Measurements from ENCODE around the gene SERPINB10.

The SERPINB10 gene

DNA sequence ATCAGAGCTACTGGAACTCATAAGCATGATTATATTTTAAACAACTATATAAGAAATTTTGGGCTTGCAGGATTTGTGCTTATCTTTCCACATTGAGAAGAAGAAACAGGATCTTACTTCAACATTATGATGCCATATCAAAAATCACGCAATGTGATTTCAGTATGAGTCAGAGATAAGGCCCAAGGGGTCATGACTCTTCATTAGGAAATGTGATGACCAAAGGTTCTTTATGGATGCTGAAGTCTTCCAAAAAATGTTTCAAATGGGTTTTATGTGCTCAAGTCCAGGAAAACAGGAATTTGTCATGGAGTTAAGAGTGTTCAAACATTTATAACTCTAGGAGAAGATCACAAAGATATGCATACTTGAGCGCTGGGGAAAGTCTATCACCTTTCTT, 28.0 kb upstream of the SERPINB10 start:
- no peak overlapping the region for H3K9ac ChIP-seq (ENCODE audit: low read length)
- no peak overlapping the region for H3K4me3 ChIP-seq (ENCODE audit: low read depth, low read length, poor library complexity, severe bottlenecking)
- no peaks in the 10 kb centered on the region for H3K27me3 ChIP-seq (ENCODE audit: insufficient read depth, low read length)
- H3K36me3 ChIP-seq (ENCODE audit: insufficient read depth, low read length), result no peaks in the 10 kb centered on the region
- H3K4me2 ChIP-seq (ENCODE audit: low read length), result no peak overlapping the region
- no peak overlapping the region for H2AFZ ChIP-seq (ENCODE audit: low read length)
- H3K4me1 ChIP-seq (ENCODE audit: insufficient read depth, low read length, severe bottlenecking), result no peaks in the 10 kb centered on the region
- no peaks in the 10 kb centered on the region for H3K79me2 ChIP-seq (ENCODE audit: insufficient read depth, low read length)
- TF ChIP-seq EZH2 (IDR thresholded peaks at IDR 0.05; ENCODE audit: borderline replicate concordance, low read length), result no peak
- TF ChIP-seq CTCF (IDR thresholded peaks at IDR 0.05; ENCODE audit: low read length), result no peak
- no peaks in the 10 kb centered on the region for H4K20me1 ChIP-seq (ENCODE audit: insufficient read depth, low read length)
- no peaks in the 10 kb centered on the region for H3K9me3 ChIP-seq (ENCODE audit: low read length)
- H3K9me2 ChIP-seq (ENCODE audit: low read depth, low read length), result no peaks in the 10 kb centered on the region
- H3F3A ChIP-seq (ENCODE audit: insufficient read depth, low read length), result no peaks in the 10 kb centered on the region
- no peak overlapping the region for H3K27ac ChIP-seq (ENCODE audit: low read depth, low read length, poor library complexity, severe bottlenecking)

- no peaks in the 10 kb centered on the region for H3K4me1 ChIP-seq (ENCODE audit: insufficient read depth, low read length, severe bottlenecking)
- TF ChIP-seq EZH2 (IDR thresholded peaks at IDR 0.05; ENCODE audit: borderline replicate concordance, low read length) (no peak), CTCF (IDR thresholded peaks at IDR 0.05; ENCODE audit: low read length) (no peak)
- H3K9me2 ChIP-seq (ENCODE audit: low read depth, low read length), result no peaks in the 10 kb centered on the region
- H3K36me3 ChIP-seq (ENCODE audit: insufficient read depth, low read length), result no peaks in the 10 kb centered on the region
- no peaks in the 10 kb centered on the region for H3K9me3 ChIP-seq (ENCODE audit: low read length)
- no peaks in the 10 kb centered on the region for H3K79me2 ChIP-seq (ENCODE audit: insufficient read depth, low read length)
- H3K27ac ChIP-seq (ENCODE audit: low read depth, low read length, poor library complexity, severe bottlenecking), result no peak overlapping the region
- no peaks in the 10 kb centered on the region for H3F3A ChIP-seq (ENCODE audit: insufficient read depth, low read length)
- no peak overlapping the region for H3K4me2 ChIP-seq (ENCODE audit: low read length)
- H2AFZ ChIP-seq (ENCODE audit: low read length), result no peak overlapping the region
- no peak overlapping the region for H3K9ac ChIP-seq (ENCODE audit: low read length)
- no peak overlapping the region for H3K4me3 ChIP-seq (ENCODE audit: low read depth, low read length, poor library complexity, severe bottlenecking)
- no peaks in the 10 kb centered on the region for H4K20me1 ChIP-seq (ENCODE audit: insufficient read depth, low read length)
- no peaks in the 10 kb centered on the region for H3K27me3 ChIP-seq (ENCODE audit: insufficient read depth, low read length)
These were observed 25.9 kb upstream of the SERPINB10 start for GRCh38 chr18:63881851-63882250.

DNA sequence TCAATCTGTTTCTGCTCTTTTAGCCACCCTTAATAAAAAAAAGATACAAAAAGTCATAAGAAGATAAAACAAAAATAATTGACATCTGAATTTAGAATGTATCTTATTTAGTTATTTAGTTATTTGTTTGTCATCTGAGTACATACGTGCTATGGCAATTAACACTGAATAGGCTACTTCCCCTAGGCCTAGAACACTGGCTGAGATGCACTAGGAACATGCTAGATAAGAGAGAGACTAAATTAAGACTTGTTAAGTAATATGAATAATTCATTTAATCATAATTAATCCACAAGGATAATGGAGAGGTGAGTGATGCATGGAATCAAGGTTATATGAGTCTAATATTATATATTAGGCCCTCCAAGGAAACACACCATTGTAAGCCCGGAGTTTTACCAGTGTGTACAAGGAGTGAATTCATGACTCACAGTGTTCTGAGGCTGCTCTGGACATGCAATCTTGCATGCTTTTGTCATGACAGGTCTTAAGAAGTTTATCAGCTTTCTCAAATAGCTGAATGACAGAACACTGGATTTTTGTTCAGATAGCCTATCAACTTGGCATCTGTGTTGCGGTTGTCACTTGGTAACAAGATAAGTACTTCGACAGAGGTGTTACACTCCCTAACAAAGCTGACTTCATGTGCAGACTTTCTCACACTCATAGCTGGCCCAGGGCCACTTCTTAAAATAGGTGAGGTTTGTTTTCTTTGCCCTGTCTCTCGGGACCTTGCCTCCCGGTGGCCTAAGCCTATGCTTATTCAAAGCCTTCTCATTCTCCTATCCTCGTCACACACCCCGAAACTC, 25.2 kb upstream of the SERPINB10 start:
- no peak overlapping the region for H3K27ac ChIP-seq (ENCODE audit: low read depth, low read length, poor library complexity, severe bottlenecking)
- no peaks in the 10 kb centered on the region for H3K36me3 ChIP-seq (ENCODE audit: insufficient read depth, low read length)

More for the DNA sequence above, 25.2 kb upstream of the SERPINB10 start:
- Histone ChIP-seq H3K9ac (ENCODE audit: low read length) (no peak overlapping the region), H3K9me2 (ENCODE audit: low read depth, low read length) (no peaks in the 10 kb centered on the region), H3K9me3 (ENCODE audit: low read length) (no peaks in the 10 kb centered on the region), H3K27me3 (ENCODE audit: insufficient read depth, low read length) (no peaks in the 10 kb centered on the region), H4K20me1 (ENCODE audit: insufficient read depth, low read length) (no peaks in the 10 kb centered on the region), H2AFZ (ENCODE audit: low read length) (no peak overlapping the region), H3K4me2 (ENCODE audit: low read length) (no peak overlapping the region), H3F3A (ENCODE audit: insufficient read depth, low read length) (no peaks in the 10 kb centered on the region), H3K79me2 (ENCODE audit: insufficient read depth, low read length) (no peaks in the 10 kb centered on the region), H3K4me3 (ENCODE audit: low read depth, low read length, poor library complexity, severe bottlenecking) (no peak overlapping the region), H3K4me1 (ENCODE audit: insufficient read depth, low read length, severe bottlenecking) (no peaks in the 10 kb centered on the region)
- TF ChIP-seq CTCF (IDR thresholded peaks at IDR 0.05; ENCODE audit: low read length) (no peak), EZH2 (IDR thresholded peaks at IDR 0.05; ENCODE audit: borderline replicate concordance, low read length) (no peak)

All from OCI-LY1 (cell line).